Embryonic facial prominence (tissue), 1 donor: ENCODE measurements around the gene ITCH.
A peak's percentile ranks its signal among the peaks of the same experiment; 100 is the strongest.
"Not testable (repeated sequence)": the region's sequence is repeated elsewhere in the genome, so short reads cannot be mapped to it uniquely, and the experiment has no call there.

ENCODE experiments used
- DNase-seq: peaks from one replicate; pipeline ENCODE4 v3.0.0-alpha.2; 2016; ENCODE audit errors: extremely low spot score

ITCH gene

DNA sequence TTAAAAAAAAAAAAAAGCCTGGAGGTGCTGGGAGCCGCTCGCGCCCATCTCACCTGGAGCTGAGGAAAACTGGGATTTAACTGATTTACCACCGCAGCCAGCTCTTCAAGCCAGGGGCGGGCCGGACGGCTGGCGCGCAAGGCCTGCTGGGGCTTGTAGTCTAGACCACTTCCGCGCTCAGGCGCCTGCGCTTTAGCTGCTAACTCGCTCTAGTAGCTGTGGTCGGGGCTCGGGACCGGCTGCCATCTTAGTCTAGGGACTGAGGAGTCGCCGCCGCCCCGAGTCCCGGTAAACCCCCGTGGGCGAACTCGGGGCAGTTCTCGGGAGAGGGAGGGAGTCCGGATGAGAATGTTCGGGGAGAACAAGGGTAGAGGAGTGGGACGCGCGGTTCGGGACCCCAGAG is at the start of gene ITCH:
Gene ITCH (plus strand): TSS at position 212 of the 403 bp plus-strand sequence. CDS start 30,539 bp downstream, outside the sequence.
- DNase-seq = peak; percentile 89

DNA sequence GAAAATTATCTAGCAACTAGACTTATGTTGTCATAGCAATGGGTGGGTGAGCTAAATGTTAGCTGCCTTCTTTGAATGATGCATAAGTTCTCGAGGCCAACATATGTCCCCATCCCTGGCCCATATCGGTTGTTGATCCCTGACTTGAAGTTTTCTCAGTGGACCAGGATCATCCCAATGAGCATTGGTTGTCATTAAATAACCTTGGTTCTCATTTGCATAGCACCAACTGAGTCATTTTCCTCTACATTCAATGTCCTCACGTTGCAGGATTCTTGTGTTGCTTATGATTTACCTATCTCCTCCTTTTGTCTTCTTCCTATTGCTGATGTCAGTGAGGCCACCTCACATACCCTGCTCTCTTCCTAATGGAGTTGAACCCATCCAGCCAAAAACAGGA is 47.8 kb upstream of the ITCH start:
- no peak for DNase-seq

DNA sequence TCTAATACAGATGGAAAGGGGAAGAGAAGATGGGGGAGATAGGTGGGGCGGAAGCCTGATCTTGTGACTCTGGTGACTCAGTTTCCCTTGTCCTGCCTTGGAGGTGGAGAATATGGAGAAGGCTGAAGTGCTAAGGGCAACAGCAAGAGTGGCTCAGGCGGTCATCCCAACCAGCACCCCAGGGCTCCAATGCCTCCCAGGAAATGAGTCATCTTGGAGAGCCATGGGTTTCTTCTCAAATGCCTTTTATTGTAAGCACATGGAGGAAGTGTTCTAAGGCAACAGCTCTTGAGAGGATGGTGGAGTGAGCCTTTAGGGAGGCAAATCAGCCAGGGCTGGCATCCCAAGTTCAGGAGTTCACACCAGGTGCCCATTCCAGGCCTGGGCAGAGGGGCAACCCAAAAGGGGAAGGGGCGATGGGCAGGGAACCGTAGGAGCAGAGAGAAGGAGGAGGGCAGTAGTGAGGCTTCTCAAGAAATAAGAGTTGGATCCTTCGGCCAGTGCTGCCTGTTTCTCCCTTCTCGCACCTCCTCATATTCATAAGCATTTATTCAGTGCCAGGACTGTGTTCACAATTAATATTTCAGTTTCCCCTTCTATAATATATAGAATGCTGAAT is 46.8 kb upstream of the ITCH start:
- no peak for DNase-seq

DNA sequence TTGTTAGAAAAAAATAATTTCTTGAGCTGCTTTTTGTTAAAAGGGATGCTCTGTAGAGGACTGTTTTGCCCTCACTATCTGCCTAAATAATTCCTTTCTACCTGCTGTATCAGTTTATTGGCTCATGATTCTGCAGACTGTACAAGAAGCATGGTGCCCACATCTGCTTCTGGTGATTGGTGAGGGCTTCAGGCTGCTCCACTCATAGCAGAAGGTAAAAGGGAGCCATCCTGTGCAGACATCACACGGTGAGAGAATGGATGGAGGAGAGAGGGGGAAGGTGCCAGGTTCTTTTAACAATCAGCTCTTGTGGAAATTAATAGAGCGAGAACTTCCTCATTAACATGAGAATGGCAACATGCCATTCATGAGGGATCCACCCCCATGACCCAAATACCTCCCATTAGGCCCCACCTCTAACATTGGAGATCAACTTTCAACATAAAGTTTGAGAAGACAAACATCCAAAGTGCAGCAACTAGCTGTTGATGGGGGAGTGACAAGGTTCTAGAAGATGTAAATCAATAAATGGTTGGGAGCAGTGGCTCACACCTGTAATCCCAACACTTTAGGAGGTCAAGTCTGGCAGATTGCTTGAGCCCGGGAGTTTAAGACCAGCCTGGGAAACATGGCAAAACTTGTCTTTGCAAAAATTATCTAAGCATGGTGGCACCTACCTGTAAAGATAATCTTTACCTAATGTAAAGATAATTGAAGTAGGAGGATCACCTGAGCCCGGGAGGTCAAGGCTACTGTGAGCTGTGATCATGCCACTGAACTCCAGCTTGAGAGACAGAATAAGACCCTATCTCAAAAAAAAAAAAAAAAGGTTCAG is 44.2 kb upstream of the ITCH start:
- no peak for DNase-seq

DNA sequence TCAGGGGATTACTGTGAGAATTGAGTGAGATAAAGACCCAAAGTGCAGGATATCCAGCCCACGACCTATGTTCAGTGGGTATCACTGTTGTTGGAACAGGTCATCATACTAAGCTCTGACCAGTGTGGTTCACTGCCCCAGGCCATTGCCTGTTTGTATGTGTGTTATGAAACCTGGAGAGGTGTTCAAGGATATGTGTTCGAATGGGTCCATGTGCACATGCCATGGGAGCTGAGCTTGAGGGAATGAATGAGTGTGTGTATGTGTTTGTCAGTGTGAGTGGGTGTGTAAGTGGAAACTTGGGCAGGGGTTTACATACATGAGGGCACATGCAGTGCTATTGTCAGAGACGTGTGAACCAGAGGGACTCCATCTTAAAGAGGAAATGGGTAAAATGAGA is 42.2 kb upstream of the ITCH start:
- no peak for DNase-seq

DNA sequence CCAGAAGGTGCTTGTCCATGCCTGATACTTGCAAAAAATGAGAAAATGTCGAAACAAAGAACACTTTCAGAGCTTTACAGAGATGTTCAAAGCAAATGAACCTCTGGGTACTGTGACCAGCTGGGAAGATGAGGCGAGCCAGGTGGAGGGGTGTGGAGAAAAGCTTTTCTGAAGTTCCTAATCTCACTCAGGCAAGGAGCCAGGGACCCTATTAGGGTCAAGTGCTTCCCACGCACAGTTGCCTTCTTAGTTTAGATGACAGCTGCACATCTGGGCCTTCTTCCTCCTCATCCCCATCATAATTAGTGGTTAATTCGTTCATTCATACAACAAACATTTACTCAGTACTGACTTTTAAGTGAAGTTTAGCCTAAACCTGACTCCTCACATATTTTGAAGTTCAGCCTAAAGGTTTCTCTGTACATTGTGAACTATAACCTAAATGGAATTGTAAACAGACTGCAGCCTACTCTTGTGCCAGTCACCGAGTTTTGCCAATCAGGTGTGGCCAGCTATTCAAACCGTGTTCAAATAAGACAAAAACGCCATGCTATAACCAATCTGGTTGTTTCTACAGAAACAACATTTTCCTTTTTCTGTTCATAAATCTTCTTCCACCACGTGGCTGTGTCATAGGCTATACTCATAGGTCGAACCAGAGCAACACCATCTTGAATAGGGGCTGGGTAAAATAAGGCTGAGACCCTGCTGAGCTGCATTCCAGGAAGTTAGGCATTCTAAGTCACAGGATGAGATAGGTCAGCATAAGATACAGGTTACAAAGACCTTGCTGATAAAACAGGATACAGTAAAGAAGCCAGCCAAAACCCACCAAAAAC is 40.6 kb upstream of the ITCH start:
- no peak for DNase-seq

DNA sequence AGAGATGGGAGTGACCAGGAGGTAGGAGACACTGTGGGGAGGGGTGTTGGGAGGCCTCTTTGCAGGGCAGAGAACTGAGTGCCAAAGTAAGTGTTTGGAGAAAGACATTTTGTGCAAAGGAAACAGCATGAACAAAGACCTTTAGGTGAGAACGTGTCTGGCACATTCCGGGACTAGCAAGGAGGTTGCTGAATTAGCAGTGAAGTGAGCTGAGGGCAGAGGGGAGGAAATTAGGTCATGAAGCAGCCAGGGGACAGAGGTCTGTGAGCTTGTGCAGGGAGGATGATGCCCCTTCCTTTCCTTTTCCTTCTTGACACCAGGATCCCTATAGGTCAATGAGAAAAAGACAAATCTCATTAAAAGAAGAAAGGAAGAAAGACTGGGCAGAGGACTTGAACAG is 38.5 kb upstream of the ITCH start:
- DNase-seq = no peak

DNA sequence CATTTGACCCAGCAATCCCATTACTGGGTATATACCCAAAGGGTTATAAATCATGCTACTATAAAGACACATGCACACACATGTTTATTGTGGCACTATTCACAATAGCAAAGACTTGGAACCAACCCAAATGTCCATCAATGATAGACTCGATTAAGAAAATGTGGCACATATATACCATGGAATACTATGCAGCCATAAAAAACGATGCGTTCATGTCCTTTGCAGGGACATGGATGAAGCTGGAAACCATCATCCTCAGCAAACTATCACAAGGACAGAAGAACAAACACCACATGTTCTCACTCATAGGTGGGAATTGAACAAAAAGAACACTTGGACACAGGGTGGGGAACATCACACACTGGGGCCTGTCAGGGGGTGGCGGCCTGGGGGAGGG is 34.9 kb upstream of the ITCH start:
- DNase-seq = not testable (repeated sequence)

DNA sequence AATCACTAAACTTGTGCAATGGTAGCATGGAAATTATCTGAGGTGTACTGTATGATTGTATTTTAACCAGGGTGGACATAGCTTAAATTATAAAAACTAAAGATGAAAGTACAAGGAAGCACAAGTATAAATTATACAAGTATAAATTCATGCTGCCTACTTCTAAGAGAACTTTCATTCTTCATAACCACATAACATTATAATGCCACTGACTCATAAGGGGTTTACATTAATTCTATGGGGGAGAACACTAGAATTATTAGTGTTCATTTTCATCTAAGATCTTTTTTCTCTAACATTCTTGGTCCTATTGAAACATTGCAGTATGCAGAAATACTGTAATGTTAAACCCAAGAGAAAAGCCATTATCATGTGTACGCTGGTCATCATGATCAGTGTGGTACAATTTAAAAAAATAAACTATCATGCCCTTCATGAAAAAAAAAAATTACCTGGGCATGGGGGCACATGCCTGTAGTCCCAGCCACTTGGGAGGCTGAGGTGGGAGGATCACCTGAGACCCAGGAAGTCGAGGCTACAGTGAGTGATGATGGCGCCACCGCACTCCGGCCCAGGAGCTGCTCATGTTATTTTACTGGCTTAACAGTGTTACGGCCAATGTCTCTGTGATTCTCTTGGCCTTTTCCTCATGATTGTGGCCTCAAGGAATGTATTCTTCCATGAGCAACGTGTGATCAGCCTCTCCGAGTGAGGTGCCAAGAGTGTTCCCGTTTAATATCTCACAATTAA is 34.0 kb upstream of the ITCH start:
- no peak for DNase-seq

DNA sequence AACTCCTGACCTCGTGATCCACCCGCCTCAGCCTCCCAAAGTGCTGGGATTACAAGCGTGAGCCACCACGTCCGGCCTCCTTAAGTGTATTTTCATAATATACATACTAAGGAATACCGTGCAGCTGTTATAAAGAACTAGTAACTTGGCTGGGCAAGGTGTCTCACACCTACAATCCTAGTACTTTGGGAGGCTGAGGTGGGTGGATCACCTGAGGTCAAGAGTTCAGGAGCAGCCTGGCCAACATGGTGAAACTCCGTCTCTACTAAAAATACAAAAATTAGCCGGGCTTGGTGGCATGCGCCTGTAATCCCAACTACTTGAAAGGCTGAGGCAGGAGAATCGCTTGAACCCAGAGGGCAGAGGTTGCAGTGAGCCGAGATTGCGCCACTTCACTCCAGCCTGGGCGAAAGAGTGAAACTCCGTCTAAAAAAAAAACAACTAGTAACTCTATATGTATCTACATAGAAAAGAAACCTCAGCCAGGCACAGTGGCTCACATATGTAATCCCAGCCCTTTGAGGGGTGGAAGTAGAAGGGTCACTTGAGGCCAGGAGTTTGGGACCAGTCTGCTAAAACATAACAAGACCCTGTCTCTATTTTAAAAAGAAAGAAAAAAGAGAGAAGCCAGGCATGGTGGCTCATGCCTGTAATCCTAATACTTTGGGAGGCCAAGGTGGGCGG is 32.1 kb upstream of the ITCH start:
- not testable (repeated sequence) for DNase-seq

DNA sequence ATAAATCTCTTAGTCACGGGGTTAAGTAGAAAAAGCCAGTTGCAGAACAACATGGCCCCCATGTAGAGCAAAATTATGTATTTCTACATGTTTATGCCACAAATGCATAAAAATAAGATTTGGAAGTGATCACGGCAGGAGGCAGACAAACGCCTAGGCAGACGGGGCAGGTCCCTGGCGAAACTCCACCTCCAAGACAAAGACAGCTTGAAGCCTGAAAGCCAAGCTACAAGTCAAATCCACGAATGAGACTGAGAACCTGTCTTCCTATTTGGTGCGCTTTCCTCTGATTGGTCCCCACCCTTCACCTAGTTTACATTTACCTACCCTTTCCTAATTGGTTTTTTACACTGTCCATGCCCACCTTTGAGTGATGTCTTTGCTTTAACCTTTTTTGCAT is 31.2 kb upstream of the ITCH start:
- DNase-seq = no peak

DNA sequence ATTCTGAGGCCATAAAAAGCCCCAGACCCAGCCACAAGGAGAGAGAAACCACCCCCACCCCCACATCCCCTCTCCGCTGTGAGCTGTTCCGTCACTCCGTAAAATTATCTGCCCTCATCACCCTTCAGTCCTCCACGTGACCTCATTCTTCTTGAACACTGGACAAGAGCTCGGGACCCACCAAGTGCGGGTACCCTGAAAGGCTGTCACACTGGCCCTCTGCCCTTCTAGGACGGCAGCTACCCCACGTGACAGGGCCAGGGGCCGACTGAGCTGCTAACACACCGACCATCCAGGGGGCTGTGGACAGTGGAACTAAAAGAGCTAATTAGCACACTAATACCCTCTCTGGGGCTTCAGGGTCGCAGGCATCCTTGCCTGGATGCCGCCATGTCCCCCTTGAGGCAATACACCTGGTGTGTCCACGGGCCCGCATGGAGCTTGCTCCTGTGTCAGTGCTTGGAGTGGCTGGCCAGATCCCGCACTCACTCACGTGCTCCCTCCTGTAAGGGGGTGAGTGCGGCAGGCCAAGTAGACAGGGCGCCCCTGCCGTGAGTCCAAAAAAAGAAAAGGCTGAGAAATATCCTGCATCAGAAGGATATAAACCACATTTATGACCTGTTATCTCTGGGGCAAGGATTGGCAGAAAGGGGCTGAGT is 30.7 kb upstream of the ITCH start:
- no peak for DNase-seq

DNA sequence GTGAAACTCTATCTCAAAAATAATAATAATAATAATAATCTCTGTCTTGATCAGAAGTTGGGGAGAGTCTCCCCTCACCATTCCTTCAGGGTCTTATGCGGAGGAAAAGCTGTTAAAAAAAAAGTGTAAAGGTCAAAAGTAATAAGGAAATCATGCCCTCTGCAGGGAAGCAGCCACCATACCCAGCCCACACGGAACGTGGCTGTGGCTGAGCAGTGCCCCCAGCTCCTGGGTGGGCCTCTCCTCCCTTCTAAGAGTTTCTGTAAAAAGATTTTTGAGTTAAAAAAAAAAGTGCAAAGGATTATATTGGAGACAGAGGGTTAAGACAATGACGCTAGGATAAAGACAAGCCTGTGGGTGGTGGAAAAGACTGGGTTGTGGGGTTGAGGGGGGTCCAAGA is 29.3 kb upstream of the ITCH start:
- DNase-seq = no peak

DNA sequence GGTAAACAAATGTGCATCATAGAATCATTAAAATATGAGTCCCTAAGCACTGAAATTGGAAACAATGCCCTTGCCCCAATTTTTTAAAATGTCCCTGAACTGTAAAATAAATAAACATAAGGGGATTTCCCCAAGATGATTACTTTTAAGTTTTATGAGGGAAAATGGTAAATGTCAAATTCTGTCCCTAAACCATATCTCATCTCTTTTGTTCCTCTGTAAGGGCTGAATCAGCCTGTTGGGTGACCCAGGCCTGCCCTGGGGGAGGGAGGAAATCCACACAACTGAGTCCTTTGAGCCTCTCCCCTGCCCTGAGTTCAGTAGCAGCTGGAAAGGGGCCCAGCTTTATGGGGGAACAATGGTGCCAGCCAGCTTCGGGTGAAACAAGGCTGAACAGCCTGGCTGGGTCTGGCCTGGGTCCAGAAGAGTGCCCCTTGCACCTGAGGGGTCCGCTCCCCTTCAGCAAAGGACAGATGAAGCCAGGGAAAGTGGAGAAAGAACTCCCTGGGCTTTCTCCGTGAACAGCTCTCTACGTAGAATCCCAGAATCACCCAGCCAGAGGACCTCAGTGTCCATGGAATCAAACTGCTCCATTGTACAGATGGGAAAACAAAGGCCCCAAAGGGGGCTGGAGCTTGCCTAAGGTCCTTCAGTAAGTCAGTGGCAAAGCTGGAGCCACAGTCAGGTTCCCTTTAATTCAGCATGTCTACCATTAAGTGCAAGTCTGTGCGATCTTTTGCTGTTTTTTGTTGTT is 28.2 kb upstream of the ITCH start:
- DNase-seq = no peak

DNA sequence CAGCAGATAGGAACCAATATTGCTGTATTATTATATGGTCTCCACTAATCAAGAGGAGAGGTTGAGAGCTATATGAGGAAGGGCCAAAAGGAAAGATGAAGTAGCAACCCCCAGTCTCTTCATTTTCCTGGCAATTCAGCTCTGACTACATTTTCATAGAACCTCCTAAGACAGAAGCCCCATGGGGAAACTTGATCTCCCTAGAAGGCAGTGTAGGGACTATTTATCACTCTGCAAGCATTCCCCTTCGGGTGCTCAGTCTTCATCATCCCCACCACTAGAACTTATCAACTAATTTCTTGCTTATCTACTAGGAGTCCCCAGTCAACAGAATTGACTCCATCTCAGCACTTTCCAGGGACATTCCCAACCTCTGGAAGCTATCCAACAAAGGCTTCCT is 25.5 kb upstream of the ITCH start:
- no peak for DNase-seq

DNA sequence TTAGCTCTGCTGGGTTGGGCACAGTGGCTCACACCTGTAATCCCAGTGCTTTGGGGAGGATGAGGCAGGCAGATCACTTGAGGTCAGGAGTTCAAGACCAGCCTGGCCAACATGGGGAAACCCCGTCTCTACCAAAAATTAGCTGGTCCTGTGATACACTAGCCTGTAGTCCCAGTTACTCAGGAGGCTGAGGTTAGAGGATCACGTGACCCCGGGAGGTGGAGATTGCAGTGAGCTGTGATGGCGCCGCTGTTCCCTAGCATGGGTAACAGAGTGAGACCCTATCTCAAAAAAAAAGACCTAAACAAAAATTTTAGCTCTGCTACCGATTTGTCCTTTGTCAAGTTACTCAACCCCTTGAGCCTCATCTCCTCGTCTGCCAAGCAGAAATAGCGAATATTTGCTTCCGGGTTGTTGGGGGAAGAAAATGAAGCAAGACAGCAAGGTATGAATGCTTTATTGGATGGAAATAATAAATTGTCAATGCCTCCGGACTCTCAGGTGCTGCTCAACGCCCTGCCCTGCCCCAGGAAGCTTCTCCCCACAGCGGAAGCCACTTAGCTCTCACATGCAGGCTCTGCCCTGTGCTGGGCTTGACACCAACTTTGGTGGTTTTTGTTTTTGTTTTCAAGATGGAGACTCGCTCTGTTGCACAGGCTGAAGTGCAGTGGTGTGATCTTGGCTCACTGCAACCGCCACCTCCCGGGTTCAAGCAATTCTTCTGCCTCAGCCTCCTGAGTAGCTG is 24.9 kb upstream of the ITCH start:
- DNase-seq = no peak

DNA sequence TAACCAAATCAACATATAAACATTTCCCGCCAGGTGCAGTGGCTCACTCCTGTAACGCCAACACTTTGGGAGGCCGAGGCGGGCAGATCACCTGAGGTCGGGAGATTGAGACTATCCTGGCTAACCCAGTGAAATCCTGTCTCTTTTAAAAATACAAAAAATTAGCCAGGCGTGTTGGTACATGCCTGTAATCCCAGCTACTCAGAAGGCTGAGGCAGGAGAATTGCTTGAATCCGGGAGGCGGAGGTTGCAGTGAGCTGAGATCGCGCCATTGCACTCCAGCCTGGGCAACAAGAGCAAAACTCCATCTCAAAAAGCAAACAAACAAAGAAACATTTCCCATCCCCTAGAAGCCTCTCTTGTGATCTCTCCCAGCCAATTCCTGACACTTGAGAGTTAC is 22.3 kb upstream of the ITCH start:
- not testable (repeated sequence) for DNase-seq

DNA sequence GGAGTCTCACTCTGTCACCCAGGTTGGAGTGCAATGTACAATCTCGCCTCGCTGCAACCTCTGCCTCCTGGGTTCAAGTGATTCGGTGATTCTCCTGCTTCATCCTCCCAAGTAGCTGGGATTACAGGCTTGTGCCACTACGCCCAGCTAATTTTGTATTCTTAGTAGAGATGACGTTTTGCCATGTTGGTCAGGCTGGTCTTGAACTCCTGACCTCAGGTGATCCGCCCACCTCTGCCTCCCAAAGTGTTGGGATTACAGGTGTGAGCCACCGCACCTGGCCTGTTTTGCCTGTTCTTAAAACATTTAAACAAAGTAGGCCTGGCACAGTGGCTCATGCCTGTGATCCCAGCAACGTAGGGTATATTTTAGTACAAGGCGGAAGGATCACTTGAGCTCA is 21.9 kb upstream of the ITCH start:
- not testable (repeated sequence) for DNase-seq
